OCI-M1 (cell line): ENCODE results near the gene CAPN14.
A peak's percentile ranks its signal among the peaks of the same experiment; 100 is the strongest.

Source experiments
- DNase-seq: peaks from one replicate; lab custom pipeline; 2025; lab: John Stamatoyannopoulos, UW

Gene CAPN14

GRCh38 chr2:31226266-31226665 lies 9.0 kb upstream of the CAPN14 start:
- DNase-seq: no peak

- DNase-seq: no peak
Observed at GRCh38 chr2:31223749-31224148, 6.4 kb upstream of the CAPN14 start.

GRCh38 chr2:31223026-31223425 lies 5.7 kb upstream of the CAPN14 start:
- peak; percentile 36 for DNase-seq

- peak; percentile 2 for DNase-seq
Observed at GRCh38 chr2:31222071-31222470, 4.8 kb upstream of the CAPN14 start.

GRCh38 chr2:31221544-31221943 lies 4.2 kb upstream of the CAPN14 start:
- no peak for DNase-seq

GRCh38 chr2:31219131-31219969 lies 2.0 kb upstream of the CAPN14 start:
- peak; percentile 20 for DNase-seq

GRCh38 chr2:31216734-31217133 lies 581 bp downstream of the CAPN14 start:
- peak; percentile 61 for DNase-seq

- DNase-seq: no peak
Observed at GRCh38 chr2:31214444-31214915, 2.8 kb downstream of the CAPN14 start.

GRCh38 chr2:31213601-31214443 lies 3.5 kb downstream of the CAPN14 start:
- no peak for DNase-seq

- DNase-seq: no peak
Observed at GRCh38 chr2:31212659-31213600, 4.4 kb downstream of the CAPN14 start.

- no peak for DNase-seq
Observed at GRCh38 chr2:31208240-31208639, 9.1 kb downstream of the CAPN14 start.

- no peak for DNase-seq
Observed at GRCh38 chr2:31207790-31208189, 9.5 kb downstream of the CAPN14 start.

- DNase-seq: no peak
Observed at GRCh38 chr2:31205613-31206012, 11.7 kb downstream of the CAPN14 start.

- DNase-seq: no peak
Observed at GRCh38 chr2:31205186-31205585, 12.1 kb downstream of the CAPN14 start.

GRCh38 chr2:31204783-31205182 lies 12.5 kb downstream of the CAPN14 start:
- no peak for DNase-seq

- no peak for DNase-seq
Observed at GRCh38 chr2:31203916-31204315, 13.4 kb downstream of the CAPN14 start.

GRCh38 chr2:31202833-31203232 lies 14.5 kb downstream of the CAPN14 start:
- no peak for DNase-seq

- DNase-seq: no peak
Observed at GRCh38 chr2:31202041-31202440, 15.3 kb downstream of the CAPN14 start.

- DNase-seq: no peak
Observed at GRCh38 chr2:31200972-31201371, 16.3 kb downstream of the CAPN14 start.

GRCh38 chr2:31199206-31199605 lies 18.1 kb downstream of the CAPN14 start:
- DNase-seq: no peak

- no peak for DNase-seq
Observed at GRCh38 chr2:31197669-31198068, 19.6 kb downstream of the CAPN14 start.

GRCh38 chr2:31197166-31197565 lies 20.1 kb downstream of the CAPN14 start:
- no peak for DNase-seq
